HL-60 (cell line): ENCODE measurements around the gene ZNF248.

Experiments
- GABPA ChIP-seq: IDR thresholded peaks from 2 replicates; pipeline ENCODE4 v1.6.1; 2012; ENCODE audit warnings: low read depth
- POLR2AphosphoS5 ChIP-seq: IDR thresholded peaks from 2 replicates; pipeline ENCODE4 v1.6.1; 2012; ENCODE audit warnings: low read depth
- TF ChIP-seq, protein P1 (sequence below): IDR thresholded peaks from one replicate; pipeline ENCODE4 v1.5.1; 2011; ENCODE audit warnings: low read length, control low read depth, inconsistent platforms; ENCODE audit not compliant: insufficient read depth
- TF ChIP-seq, protein P2 (sequence below): IDR thresholded peaks from 2 replicates; pipeline ENCODE4 v1.6.1; 2012; ENCODE audit warnings: low read depth; ENCODE audit not compliant: insufficient replicate concordance

DNA sequence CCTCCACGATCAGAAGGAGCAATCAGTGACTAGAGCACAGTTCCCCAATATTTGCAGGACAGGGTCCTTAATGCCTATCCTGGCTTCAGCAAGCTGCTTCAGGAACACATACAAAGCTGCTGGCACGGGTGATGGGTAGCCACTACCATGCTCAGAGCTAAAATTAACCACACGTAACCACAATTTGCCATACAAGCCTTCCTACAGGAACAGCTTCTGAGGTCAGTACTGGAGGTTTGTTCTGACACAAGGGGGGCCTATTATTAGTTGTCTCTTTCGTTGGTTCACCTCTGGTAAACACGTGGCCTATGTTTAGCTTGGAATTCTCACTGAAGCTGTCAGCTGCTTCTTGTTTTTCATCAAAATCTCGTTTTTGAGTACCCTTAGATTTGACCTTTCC lies 41.1 kb downstream of the ZNF248 start:
- TF ChIP-seq, protein P1, sequence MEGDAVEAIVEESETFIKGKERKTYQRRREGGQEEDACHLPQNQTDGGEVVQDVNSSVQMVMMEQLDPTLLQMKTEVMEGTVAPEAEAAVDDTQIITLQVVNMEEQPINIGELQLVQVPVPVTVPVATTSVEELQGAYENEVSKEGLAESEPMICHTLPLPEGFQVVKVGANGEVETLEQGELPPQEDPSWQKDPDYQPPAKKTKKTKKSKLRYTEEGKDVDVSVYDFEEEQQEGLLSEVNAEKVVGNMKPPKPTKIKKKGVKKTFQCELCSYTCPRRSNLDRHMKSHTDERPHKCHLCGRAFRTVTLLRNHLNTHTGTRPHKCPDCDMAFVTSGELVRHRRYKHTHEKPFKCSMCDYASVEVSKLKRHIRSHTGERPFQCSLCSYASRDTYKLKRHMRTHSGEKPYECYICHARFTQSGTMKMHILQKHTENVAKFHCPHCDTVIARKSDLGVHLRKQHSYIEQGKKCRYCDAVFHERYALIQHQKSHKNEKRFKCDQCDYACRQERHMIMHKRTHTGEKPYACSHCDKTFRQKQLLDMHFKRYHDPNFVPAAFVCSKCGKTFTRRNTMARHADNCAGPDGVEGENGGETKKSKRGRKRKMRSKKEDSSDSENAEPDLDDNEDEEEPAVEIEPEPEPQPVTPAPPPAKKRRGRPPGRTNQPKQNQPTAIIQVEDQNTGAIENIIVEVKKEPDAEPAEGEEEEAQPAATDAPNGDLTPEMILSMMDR: no peak
- TF ChIP-seq POLR2AphosphoS5 (no peak), GABPA (no peak)
- TF ChIP-seq, protein P2, sequence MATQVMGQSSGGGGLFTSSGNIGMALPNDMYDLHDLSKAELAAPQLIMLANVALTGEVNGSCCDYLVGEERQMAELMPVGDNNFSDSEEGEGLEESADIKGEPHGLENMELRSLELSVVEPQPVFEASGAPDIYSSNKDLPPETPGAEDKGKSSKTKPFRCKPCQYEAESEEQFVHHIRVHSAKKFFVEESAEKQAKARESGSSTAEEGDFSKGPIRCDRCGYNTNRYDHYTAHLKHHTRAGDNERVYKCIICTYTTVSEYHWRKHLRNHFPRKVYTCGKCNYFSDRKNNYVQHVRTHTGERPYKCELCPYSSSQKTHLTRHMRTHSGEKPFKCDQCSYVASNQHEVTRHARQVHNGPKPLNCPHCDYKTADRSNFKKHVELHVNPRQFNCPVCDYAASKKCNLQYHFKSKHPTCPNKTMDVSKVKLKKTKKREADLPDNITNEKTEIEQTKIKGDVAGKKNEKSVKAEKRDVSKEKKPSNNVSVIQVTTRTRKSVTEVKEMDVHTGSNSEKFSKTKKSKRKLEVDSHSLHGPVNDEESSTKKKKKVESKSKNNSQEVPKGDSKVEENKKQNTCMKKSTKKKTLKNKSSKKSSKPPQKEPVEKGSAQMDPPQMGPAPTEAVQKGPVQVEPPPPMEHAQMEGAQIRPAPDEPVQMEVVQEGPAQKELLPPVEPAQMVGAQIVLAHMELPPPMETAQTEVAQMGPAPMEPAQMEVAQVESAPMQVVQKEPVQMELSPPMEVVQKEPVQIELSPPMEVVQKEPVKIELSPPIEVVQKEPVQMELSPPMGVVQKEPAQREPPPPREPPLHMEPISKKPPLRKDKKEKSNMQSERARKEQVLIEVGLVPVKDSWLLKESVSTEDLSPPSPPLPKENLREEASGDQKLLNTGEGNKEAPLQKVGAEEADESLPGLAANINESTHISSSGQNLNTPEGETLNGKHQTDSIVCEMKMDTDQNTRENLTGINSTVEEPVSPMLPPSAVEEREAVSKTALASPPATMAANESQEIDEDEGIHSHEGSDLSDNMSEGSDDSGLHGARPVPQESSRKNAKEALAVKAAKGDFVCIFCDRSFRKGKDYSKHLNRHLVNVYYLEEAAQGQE: no peak
